ENCODE data around the gene NUMBL.

The NUMBL gene

DNA sequence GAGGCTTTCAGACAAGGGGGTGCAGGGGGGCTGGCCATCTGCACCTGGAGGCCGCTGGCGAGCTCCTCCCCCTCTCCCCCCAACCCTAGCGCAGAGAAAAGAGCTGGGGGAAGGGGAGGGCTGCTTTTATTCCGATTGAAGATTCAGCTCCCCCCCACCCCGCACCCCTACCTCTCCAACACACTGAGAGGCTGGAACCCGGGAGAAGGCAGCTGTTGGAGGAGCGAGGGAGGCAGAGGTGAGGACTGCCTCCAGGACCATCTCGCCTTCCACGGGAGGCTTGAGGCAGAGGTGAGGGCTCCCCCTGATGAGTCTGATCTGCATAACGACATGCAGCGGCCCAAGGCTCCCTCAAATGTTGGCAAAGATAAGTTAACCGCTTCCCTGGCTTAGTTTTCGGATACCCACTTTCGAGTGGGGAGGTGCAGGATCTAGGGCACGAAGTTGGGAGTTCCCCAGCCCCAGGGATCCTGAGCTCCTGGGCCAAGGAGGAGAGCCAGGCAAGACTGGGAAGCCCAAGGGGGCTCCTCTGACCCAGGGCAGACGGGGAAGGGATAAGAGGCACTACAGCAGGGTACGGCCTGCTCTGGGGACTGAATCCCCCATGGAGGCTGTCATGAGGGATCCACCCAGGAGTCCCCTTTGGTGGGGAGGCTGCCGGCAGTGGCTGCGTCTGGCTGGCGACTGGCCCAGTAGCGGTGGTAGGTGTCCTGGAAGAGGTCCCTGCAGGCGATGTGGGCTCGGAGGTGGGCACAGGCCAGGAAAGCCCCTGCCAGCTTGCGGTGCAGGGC lies 1.2 kb upstream of the NUMBL start:
- DNase-seq (ENCODE audit: low read depth in 2 of 3, low spot score in 1 of 3): no peak

DNA sequence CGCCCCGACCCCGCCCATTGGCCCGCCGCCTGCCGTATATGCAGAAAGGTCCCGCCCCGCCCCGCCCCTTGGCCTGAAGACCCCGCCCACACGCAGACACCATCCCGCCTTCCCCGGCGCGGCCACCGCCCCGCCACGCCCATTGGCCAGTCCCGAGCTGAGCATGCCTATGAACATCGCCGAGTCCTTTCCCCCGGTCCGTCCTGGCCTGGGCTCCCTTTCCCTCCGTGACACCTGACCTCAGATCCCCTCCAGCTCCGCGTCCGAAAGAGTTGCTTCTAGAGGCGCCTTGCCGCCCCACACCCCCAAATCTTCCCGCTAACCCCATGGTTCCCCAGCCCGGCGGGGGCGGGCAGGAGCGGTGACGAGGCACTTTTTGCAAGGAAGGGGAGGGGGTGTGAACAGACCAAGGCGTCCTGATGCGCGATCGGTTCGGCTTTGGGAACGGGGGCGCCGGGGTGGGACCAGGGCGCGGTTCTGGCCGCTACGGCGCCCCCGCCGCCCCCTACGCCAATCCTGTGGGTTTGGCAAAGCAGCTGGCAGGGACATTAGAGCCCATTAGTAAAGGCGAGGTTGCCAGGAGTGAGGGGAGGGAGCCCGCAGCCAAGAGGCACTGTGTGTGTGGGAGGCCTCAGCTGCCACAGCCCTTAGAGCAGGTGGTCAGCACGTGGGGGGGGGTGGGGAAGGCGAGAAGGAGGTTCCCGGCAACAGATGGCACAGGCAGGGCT lies 406 bp upstream of the NUMBL start:
- DNase-seq (ENCODE audit: low read depth in 2 of 3, low spot score in 1 of 3): peak; percentile 83 to 90 (median 86)

DNA sequence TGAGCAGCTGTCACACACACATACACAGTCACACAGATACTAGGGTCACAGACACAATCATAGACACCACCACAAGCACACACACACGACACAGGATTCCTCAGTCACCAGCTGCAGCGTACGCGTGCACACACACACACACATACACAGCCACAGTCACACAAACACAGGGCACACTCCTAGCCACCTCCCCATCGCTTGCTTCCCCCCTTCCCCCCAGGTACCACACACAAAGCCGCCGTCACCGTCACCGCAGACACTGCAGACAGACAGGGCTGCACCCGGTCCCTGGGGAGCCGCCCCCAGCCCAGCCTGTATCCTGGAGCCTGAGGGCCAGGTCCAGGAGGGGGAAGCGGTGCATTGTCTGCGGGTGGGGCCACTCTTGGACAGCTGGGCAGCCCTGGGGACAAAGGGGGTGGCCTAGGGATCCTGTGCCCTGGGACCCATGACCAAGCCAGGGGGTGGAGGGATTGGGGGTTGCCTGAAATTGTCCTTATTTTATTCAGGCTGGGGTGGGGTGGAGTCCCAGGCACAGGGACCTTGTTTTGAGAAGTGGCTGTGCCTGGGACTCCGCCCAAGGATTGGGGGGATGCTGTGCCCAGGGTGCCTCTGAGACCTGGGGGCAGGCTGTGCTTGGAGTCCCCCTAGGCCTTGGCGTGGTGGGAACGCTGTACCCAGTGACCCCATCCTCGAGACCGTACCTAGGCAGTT lies 957 bp downstream of the NUMBL start:
- no peak for DNase-seq (ENCODE audit: low read depth in 2 of 3, low spot score in 1 of 3)

DNA sequence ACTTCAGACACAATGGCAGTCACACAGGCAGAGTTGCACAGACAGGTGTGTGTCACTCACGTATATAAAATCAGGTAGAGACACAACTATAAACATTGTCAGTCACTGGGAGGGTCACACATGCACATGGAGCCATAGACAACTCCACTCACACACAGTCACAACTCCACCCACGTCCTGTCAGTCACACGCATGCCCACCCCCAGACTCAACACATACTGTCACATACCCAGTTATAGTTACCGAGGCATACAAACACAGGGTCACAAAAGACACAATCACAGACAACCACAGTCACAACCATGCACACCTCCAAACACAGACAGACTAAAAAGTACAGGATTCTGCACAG lies 1.5 kb downstream of the NUMBL start:
- DNase-seq (ENCODE audit: low read depth in 2 of 3, low spot score in 1 of 3): no peak

DNA sequence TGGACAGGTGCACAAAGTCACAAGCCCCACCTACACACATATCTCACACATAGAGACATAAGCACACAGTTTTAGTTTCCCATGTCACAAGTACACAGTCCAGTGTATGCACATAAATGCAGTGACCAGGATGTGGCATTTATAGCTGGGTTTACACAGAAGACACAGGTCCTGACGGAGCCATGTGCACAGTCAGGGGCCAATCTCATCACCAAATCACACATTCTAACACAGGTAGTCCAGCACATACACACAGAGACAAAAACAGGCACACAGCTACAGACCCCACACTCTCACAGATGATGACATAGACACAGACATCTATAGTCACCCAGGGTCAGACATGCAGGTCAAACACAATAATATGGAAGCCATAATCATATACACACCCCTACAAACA lies 2.1 kb downstream of the NUMBL start:
- no peak for DNase-seq (ENCODE audit: low read depth in 2 of 3, low spot score in 1 of 3)

DNA sequence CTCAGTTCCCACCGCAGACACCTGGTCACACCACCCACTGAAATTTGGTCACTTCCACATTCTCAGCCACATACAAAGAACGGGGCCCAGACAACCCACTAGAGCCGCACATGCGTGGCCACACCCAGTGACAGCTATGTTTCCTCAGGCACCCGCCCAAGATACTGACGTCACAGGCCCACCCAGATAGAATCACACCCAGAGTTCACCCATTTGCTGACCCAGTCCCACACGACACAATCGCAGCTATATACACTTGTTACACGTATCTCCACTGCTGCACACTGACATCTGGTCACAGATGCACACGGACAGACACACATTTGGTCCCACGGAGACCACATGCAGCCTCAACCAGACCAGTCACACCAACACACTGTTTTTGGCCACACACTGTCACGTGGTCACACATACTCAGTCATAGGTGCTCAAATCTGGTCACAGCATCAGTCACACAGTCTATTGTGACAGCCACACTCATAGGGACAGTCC lies 2.9 kb downstream of the NUMBL start:
- no peak for DNase-seq (ENCODE audit: low read depth in 2 of 3, low spot score in 1 of 3)

DNA sequence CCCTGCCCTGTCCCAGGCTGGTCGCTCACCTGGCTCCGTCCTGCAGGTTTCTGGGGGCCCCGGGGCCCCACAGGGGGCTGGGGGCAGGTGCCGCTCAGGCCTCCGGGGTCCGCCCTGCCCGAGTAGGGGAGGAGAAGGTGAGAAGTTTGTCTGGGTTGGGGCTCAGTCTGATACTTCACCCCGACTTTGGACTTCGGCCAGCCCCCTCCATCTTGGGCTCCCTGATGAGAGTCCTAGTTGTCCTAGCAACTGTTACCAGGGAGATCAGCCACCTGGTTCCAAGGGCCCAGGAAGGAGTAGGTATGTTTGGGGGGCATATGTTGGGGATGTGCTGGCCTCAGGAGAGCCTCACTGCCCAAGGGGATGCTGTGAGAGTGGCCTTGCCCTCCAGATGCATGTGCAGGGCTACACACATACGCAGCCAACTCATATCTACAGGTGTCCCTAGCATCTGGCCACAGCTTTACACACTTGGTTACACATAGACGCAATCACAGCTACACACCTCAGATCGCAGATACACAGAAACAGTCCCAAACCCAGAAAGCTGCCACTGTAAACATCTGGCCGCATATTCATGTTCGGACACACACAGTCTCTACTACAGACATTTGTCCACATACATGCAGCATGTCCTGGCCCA lies 3.4 kb downstream of the NUMBL start:
- DNase-seq (ENCODE audit: low read depth in 2 of 3, low spot score in 1 of 3): no peak

DNA sequence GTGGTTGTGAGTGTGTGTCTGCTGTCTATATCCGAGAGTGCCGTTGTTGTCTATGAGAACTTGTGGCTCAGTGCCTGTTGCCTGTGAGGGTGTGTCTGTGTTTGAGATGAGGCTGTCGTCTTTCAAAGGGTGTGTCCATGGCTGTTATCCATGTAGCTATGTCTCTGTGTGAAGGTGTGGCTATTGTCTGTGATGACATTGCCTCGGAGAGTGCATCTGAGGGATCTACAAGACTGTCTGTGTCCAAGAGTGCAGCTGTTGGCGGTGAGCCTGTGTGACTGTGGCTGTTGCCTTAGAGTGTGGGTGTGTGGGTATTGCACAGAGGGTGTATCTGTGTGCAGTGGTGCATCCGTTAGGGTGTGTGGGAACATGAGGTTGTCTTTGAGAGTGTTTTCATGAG lies 4.9 kb downstream of the NUMBL start:
- DNase-seq (ENCODE audit: low read depth in 2 of 3, low spot score in 1 of 3): no peak

DNA sequence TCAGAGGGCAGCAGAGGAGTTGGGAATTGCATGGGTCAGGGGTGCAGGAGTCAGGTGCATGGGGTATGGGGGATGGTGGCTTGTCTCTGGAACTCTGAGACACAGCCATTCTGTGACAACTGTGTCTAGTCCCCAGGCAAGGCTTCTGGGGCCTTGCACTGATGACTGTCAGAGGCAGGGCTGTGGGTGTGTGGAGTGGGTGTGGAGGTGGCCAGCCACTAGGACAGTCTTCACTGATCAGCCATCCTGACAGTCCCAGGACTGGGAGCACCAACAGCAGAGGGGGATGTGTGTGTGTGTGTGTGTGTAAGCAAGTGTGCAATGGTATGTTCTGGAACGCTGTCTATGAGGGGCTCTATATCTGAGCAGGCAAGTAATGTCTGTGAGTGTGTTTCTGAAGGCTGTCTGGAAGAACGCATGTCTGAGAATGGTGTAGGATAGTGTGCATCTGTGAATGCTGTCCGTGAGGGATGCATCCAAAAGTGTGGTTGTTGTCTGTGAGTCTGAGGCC lies 5.4 kb downstream of the NUMBL start:
- no peak for DNase-seq (ENCODE audit: low read depth in 2 of 3, low spot score in 1 of 3)

DNA sequence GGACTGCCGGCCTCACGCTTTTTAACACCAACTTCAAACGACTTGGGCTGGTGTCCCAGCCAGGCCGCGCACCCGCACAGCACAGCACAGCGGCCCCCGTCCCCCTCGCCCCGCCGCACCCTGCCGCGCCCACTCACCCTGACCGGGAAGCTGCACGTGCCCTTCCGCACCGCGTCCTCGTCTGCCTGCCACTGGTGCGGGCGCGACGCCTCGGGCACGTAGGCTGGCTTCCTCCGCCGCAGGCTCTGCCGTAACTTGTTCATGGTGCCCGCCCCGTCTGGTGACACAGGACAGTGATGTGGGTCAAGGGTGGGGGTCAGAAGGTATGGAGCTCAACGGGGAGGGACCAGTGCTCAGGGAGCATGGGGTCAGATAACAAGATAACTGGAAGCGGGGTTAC lies 6.2 kb downstream of the NUMBL start:
- DNase-seq (ENCODE audit: low read depth in 2 of 3, low spot score in 1 of 3): no peak

DNA sequence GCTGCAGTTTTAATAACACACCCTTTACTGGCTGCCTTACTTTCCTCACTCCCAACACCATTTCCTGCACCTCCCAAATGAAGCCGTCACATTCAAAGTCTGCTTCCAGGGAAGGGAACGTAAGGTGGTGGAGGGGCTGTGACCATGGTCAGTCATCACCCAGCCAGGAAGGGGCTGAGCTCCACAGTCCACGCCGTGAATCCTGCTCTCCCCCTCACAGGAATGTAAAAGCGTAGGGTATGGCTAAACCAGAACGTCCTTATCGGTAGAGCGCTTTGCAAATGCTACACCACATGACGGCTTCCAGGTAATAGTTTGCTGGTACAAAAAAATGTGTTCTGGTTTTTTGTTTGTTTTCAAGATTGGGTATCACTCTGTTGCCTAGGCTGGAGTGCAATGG lies 7.0 kb downstream of the NUMBL start:
- no peak for DNase-seq (ENCODE audit: low read depth in 2 of 3, low spot score in 1 of 3)

DNA sequence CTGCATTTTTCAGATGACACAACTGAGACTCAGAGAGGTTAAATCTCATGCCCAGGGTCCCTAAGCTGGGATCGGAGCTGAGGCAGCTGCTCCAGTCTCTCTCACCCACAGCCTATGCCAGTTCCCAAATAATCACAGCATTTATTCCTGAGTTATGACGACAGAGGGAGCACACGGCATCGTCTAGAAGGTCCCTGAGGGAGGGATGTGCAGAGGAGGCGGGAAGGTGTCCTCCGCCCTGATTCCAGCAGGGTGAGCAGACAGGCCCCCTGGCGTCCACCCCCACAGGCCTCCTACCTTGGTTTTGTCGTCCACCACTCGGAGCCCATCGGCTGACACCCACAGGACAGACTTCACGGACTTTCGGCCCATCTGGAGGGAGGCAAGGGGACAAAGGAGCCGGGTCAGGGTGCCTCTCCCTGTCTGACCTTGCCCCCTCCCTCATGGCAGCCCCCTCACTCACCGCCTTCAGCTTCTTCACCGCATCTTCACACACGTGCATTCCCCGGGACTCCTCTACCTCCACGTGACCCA lies 8.0 kb downstream of the NUMBL start:
- no peak for DNase-seq (ENCODE audit: low read depth in 2 of 3, low spot score in 1 of 3)

DNA sequence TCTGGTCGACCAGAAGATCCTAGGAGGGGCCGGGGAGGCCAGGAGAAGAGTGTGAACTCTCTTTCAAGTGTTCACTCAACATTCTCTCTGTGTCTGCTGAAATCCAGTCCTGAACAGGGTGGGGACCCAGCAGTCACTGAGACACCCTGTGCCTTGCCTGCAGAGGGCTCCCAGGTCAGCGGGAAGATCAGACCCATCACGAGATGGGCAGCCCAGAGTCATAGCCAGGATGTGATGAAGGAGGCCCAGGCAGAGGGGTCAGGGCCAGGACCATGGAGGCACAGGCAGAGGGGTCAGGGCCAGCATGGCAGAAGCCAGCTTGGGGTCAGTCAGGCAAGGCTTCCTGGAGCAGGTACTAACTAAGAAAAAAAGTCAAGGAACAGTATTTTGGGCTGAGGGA lies 9.4 kb downstream of the NUMBL start:
- no peak for DNase-seq (ENCODE audit: low read depth in 2 of 3, low spot score in 1 of 3)

DNA sequence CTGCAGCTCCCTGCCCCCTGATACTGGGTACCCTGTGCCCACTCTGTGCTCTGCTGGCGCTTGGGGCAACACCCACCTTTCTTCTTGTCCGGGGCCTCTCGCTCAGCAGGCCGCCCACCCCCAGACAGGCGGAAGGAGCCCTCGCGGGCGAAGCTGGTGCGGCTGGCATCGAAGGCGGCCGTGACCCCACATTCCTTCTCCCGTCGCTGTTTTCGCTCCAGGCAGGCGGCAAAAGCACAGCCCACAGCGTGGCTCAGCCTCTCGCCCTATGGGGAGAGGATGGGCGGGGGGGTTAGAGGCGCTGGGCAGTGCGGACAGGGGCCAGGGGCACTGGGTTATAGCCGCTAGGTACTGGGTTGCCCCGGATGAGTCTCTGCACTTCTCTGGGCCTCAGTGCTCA lies 13.3 kb downstream of the NUMBL start:
- no peak for DNase-seq (ENCODE audit: low read depth in 2 of 3, low spot score in 1 of 3)

DNA sequence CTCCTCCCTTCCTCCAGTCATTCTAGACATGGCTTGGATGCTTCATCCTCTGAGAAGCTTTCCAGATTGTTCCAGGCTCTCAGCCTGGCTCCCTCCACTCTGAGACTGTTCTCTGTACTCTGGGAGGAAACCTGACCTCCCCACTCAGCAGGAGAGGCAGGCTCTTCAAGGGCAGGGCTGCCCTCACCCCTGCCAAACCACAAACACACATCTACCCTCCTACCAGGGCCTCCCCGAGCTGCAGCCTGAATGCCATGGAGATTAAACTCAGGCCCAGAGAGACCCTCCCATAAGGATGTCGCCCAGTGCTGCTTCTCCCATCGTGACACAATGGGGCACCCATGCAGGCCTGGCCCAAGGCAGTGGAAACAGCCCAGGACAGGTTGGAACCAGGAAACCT lies 16.2 kb downstream of the NUMBL start:
- DNase-seq (ENCODE audit: low read depth in 2 of 3, low spot score in 1 of 3): no peak

DNA sequence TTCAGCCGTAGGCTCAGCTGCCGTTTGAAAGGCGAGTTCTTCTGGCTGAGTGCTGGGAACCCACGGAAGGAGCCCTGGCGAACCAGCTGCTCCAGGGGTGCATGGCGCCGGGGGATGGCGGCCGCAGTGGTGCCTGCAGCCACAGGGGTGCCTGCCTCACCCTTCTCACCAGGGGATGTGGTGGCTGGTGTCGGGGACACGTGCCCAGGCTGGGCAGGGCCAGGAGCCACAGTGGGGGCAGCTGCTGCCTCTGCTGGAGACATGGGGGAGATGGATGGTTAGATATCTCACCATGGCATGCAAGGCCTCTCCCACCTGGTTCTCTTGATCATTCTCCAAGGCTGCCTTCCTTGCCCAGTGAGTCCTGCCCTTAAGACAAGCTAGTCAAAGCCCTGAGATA lies 17.1 kb downstream of the NUMBL start:
- no peak for DNase-seq (ENCODE audit: low read depth in 2 of 3, low spot score in 1 of 3)

DNA sequence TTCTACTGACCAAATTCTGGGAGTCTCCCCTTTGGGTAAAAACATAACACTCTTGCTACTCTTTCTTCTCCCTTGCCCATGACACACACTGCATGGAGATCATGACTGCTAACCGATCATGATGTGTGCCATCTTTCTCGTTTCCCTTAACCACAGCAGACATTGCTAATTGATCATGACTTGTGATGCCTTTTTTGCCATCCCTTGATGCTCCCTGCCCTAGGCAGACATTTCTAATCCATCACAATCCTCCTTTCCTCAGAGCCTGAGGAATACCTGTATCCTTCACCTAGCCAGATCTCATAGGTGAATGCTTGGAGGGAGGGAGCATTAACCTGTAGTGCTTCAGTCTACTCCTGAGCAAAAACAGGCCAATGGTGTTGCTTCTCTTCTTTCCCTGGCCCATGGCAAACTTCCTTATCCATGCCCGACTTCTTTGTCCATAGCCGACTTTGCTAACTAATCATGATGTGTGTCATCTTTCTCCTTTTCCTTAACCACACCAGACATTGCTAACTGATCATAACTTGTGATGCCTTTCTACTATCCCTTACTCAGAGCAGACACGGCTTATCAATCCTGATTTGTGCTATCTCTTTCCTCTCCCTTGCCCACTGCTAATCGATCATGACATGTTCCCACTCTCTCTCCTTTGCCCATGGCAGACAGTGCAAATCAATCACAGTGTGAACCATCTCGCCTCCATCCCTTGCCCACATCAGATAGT lies 17.7 kb downstream of the NUMBL start:
- DNase-seq (ENCODE audit: low read depth in 2 of 3, low spot score in 1 of 3): no peak

DNA sequence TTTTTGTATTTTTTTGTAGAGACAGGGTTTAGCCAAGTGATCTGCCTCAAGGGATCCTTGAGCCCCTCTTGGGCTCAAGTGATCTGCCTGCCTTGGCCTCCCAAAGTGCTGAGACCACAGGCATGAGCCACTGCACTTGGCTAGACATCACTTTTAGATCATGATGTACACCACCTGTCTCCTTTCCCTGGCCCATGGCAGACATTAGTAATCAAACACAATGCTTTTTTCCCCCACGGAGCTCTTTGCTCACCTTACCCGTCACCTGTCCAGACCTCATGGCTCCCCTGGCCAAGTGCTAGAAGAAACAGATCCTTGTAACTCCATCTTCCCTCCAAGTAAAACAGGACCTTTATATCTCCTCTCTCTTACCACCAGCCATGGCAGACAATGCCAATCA lies 18.4 kb downstream of the NUMBL start:
- DNase-seq (ENCODE audit: low read depth in 2 of 3, low spot score in 1 of 3): no peak

DNA sequence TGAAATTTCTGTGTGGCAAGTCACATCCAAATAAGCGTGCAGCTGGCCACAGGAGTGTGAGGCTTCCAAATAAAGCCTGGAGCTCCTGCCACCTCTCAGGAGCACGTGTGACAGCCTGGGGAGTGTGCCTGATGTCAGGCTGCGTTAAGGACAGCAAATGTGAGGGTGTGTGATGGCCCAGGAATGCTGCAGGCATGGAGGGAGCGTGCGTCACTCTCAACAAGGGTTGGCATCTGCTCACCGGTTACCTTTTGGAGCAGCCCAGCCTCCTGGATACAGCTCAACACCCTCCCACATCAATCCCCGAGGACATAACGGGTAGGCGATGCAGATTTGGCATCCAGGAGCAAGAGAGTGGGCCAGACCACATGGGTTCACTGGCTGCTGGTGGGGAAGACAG lies 19.0 kb downstream of the NUMBL start:
- DNase-seq (ENCODE audit: low read depth in 2 of 3, low spot score in 1 of 3): no peak

DNA sequence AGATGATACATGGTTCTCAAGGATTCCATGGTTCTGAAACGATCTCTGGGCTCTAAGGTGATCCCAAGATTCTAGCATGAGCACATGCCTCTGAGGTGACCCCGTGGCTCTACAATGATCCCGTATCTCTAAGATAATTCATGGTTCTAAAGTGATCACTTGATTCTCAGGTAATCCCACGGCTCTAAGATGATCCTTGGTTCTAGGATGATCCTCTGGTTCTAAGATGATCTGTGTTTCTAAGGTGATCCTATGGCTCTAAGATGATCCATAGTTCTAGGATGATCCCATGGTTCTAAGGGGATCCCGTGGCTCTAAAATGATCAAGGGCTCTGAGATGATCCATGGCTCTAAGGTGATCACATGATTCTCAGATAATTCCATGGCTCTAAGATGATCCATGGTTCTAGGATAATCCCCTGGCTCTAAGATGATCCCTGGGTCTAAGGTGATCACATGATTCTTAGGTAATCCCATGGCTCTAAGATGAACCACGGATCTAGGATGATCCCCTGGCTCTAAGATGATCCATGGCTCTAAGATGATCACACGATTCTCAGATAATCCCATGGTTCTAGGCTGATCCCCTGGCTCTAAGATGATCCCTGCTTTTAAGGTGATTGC lies 21.3 kb downstream of the NUMBL start:
- DNase-seq (ENCODE audit: low read depth in 2 of 3, low spot score in 1 of 3): no peak
